Activated CD4-positive, alpha-beta T cell treated with anti-CD3 and anti-CD28 coated beads for 48 hours (primary cell): Measurements from ENCODE around the gene JDP2.

Source experiments
- DNase-seq: peaks from one replicate; pipeline ENCODE4 v3.0.0-alpha.2; 2020

Gene JDP2

GRCh38 chr14:75491376-75491978 is 63.7 kb downstream of the JDP2 start:
- no peak for DNase-seq

DNA sequence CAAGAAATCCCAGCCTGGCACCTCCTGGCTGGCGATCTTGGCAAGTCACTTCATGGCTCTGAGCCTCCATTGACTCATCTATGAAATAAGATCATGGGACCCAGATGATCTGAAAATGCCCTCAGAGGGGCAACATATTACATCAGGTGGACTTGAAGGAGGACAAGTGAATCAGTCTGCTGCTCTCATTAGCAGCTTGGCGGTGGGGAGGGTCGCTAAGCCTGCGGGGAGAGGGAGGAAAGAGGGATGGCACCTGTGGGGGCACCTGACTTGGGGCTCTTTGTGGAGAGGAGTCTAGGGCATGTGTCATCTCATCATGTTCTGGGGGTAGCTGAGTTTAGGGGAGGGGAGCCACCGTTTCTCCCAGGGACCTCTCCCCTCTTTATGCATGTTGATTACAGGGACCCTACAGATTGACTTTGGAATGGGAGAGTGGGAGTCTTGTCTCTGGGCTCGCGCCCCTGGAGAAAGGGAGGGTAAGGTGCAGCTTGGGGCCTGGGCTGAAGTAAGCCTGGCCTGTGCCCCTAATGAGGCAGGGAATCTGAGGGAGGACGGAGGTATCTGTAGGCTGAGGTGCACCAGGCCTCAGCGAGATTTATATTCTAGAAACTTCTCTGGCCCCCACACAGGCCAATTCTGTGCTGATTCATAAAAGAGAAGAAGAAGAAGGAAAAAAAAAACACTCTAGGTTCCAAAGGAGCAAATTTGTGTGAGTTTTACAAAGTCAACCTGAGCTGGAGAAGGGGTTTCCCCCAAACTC is 65.2 kb downstream of the JDP2 start:
- no peak for DNase-seq

DNA sequence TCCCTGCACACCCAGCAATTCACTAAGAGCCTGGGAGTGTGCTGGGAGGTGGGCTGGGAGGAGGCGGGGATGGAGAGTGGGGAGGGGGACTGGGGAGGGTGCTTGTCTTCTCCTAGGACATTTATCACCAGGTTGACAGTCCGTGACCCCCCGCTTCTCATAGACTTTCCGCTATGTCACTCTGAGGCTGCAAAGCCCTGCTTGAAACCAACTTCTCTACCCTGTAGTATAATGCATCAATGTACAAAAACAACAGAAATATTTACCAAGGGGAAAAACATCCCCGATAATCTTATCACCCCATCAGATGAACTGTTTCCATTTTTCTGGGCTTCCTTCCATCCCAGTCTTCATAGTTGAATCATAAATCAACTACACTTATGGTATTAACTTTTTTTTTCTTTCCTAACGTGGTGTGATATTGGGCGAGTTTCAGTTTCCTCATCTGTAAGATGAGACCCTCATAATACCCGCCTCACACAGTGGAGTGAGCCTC is 65.8 kb downstream of the JDP2 start:
- no peak for DNase-seq

DNA sequence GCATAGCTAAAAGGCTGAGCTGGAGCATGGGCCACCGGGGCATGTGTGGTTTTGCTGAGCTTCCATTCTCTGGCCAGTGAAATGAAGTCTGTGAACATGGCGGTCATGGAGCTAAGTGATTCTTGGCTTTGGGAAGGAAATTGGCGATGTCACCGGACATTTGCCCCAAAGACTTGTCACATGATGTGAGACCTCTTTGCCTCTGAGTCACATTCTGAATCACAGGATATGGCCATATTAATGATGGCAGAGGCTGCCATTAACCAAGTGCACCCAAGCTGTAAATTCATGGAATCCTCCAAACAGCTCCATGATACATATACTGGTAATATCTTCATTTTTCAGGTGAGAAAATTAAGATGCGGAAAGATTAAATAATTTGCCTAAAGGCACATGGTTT is 67.1 kb downstream of the JDP2 start:
- no peak for DNase-seq

DNA sequence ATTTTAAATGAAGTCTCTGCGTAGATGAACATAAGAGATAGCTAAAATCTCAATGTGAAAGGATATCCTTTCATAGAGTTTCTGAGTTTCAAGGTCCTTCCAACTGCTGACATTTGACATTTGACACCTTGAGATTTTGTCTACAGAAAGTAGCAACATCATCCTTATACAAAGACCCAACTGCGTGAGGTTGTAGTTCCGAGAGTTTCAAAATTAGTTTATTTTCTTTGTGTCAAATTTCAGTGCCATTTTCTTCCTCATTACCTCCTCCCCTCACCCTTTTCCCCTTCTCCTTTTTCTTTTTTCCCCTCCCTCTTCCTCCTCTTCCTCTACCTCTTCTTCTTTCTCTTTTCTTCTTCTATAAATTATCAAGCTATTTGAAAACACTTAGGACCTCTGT is 67.6 kb downstream of the JDP2 start:
- no peak for DNase-seq

DNA sequence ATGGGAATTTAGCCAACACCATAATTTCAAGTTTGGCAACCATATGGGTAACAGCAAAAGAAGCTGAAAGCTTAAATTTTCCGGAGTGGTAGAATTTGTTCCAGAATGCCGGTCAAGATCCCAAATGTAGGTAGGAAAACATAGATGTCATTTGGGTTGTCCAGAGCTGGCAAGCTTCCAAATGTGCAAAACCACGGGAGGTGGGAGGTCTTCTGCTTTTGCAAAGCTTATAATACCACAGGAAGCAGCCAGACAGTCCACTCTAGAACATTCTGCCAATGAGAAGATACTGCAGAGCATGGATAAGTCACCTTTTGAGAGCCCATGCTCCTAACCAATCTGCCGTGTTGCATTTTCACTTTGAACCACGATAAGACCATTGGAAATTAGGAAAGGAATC is 68.1 kb downstream of the JDP2 start:
- DNase-seq, result no peak

DNA sequence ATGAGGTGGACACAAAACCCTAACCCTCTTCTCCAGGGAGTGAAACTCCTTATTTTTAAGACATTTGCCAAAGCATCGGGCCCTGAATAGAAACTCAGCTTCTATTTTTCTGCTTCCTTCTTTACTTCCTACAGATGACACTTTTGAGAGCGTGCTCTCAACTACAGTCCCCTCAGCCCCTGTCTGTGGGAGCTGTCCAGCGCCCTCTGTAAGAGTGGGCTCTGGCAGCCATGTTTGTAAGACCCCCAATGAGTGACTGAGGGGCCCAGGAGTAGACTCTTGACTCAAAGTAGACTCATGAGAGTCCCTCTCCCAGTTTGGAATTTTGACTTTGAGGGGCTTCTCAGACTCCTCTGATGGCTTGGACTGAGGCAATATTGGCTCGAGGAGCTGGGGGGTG is 68.9 kb downstream of the JDP2 start:
- DNase-seq, result no peak

GRCh38 chr14:75497191-75497590 is 69.4 kb downstream of the JDP2 start:
- DNase-seq, result peak; percentile 68

DNA sequence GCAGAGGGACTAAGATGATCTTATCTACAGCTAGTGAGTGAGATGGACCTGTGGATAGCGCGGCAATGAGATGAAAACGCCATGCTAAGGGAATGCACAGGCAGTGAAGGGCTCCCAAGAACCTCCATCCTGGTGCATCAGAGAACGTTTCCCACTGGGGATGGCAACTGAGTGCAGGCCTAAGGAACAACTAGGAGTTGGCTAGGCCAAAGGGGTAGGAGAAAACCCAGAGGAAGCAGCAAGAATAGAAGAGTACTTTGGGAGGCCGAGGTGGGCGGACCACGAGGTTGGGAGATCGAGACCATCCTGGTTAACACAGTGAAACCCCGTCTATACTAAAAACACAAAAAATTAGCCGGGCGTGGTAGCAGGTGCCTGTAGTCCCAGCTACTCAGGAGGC is 69.9 kb downstream of the JDP2 start:
- DNase-seq, result no peak

- no peak for DNase-seq
Measured at GRCh38 chr14:75499084-75499875, 71.5 kb downstream of the JDP2 start.

- no peak for DNase-seq
Measured at GRCh38 chr14:75501080-75501479, 73.3 kb downstream of the JDP2 start.

DNA sequence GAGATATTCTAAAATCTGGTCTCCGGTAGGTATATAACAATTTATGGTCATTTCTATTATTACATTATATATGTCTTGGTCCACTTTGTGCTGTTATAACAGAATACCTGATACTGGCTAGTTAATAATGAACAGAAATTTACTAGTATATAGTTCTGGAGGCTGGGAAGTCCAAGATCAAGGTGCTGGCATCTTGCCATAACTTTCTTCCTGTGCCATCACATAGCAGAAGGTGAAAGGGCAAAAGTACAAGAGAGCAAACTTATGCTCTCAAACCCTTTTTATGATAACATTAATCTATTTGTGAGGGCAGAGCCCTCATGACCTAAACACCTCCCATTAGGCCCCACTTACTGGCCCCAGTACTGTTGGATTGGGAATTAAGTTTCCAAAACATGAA is 76.6 kb downstream of the JDP2 start:
- DNase-seq, result no peak

GRCh38 chr14:75506930-75507329 is 79.1 kb downstream of the JDP2 start:
- DNase-seq, result no peak

DNA sequence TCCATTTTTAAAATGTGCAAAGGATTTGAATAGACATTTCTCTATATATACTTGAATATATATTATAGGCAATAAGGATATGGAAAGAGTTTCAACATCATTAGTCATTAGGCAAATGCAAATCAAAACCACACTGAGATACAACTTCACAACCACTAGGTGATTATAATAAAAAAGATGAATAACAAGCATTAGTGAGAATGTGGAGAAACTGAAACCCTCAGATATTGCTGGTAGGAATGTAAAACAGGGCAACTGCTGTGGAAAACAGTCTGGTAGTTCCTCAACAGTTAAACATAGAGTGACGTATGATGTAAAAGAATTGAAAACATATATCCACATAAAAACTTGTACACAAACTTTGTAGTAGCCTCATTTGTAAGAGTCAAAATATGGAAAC is 82.7 kb downstream of the JDP2 start:
- DNase-seq, result no peak

- DNase-seq, result no peak
Measured at GRCh38 chr14:75511201-75511600, 83.4 kb downstream of the JDP2 start.

DNA sequence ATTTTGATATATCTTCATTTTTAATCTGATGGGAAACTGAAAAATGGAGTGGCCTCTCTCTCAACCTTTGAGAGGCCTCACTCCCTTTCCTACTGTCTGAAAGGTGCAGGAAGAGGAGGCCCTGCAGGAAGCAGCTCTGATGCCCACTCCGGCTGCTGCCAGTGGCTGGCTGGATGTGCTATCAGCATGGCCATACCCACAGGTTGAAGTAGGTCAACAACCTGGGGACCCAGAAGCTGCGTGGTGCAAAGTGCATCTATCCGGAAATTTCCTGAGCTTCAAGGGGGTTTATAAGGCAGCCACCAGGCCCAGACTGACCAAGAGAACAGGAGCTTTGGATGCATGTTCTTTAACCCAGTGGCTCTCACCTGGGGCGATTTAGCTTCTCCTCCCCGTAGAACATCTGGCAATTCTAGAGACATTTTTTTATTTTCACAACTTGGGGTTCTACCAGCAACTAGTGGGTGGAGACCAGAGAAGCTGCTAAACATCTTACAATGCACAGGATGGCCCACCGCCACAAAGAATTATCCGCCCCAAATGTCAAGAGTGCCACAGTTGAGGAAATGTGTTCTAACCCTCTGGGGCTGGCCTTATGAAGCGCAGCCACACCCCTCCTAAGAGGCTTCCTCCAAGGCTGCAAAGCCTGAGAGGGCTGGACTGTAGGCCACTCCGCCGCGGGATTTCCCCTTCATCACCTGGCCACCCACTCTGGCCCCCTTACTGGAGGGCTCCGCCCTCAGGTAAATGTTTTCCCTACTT is 86.3 kb downstream of the JDP2 start:
- DNase-seq, result no peak

- peak; percentile 50 for DNase-seq
Measured at GRCh38 chr14:75514673-75515628, 87.1 kb downstream of the JDP2 start.

DNA sequence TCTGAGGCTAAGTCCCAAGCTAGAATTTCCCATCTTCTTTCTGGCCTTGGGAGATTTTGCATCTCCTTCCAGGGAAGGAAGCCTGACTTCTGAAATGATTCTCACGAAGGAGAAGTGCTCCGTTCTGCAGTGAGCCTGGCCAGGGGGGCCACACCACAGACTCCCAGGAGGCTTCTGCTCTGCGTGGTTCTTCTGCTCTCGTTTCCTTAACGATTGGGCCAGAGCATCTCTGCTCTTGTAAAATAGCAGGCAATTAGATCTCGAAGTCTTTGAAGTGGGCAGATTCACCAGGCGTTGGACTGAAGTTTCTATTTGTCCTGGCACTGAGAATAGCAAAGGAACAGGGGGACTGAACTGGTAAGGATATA is 87.8 kb downstream of the JDP2 start:
- no peak for DNase-seq

- peak; percentile 73 for DNase-seq
Measured at GRCh38 chr14:75518625-75519024, 90.8 kb downstream of the JDP2 start.

- DNase-seq, result no peak
Measured at GRCh38 chr14:75519394-75519793, 91.6 kb downstream of the JDP2 start.

GRCh38 chr14:75519826-75520728 is 92.3 kb downstream of the JDP2 start:
- DNase-seq, result no peak
